GM19238 (cell line): ENCODE measurements around the gene DENND2A.
"Not testable (repeated sequence)": the region's sequence is repeated elsewhere in the genome, so short reads cannot be mapped to it uniquely, and the experiment has no call there.

Experiments
- DNase-seq: peaks from one replicate; pipeline ENCODE4 v3.0.0; 2011; ENCODE audit warnings: low spot score; ENCODE audit not compliant: insufficient read length

Gene DENND2A

DNA sequence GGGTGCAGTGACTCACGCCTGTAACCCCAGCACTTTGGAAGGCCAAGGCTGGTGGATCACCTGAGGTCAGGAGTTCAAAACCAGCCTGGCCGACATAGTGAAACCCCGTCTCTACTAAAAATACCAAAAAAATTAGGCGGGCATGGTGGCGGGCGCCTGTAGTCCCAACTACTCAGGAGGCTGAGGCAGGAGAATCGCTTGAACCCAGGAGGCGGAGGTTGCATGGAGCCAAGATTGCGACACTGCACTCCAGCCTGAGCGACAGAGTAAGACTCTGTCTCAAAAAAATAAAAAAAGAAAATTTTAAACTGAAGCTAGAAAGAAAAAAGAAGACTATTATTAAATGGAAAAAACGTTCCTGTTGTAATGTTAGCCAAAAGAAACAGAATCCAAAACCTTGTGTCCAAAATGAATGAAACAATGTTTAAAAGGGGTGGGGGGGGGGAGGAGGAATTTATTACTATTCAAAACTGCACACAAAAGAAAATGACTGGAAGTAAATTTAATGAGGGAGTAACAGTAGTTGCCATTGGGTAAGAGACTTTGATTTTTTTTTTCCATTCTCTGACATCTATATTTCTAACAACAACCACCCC, 20.6 kb downstream of the DENND2A start:
- DNase-seq: not testable (repeated sequence)

DNA sequence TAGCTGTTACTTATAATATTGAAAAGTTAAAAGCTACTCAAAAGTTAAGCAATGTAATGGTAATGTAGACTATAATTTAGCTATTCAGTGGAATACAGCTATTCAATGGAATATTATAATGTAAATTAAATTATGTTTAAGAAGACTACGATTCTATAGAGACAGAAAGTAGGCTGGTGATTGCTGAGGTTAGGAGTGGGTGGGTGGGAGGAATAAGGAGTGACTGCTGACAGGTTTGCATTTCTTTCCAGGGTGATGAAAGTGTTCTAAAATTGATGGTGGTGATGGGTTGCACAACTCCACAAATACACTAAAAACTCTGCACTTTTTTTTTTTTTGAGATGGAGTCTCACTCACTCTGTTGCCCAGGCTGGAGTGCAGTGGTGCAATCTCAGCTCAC, 21.4 kb downstream of the DENND2A start:
- no peak for DNase-seq

DNA sequence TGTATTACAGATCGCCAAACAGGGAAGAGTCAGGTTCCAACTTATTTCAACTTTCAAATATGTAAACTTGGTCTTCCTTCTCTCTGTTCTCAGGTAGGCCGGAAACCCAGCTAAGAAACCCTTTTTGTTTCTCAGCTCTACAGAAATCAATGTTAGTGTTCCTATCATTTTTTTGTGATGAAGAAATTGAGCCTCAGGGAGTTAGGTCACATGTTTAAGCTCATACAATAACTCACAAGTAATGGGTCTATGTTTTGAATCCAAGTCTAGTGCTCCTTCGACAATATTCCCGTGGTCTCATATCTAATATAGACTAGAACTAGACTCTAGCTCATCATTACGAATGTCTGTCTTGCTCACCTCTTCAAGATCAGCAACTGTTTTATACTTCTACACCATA, 22.3 kb downstream of the DENND2A start:
- DNase-seq: no peak

DNA sequence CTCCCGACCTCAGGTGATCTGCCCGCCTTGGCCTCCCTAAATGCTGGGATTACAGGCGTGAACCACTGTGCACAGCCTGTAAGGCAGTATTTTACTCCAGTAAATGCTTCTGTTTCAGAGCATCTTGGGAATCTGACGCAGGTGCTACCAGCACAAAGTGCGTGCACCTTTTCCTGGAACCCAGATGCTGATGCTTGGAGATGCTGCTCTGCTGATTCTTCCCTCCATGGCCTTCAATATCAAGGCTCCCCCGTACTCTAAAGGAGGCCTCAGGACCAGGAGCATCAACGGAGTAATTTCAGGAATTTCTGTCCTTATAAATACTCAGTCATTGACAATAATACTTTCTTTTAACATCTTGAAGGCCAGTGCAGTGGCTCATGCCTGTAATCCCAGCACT, 23.5 kb downstream of the DENND2A start:
- DNase-seq: no peak

DNA sequence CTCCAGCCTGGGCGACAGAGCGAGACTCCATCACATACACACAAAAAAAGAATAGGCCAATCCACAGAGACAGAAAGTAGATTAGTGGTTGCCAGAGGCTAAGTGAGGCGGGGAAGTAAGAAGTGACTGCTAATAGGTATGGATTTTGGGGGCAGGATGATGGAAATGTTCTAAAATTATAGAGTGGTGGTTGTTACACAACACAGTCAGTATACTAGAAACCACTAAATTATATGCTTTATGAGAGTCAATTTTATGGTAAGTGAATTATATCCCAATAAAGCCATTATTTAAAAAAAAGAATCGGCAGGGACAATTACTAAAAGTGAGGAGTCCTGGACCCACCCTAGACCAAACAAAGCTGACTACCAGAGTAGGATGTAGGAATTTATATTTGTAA, 24.3 kb downstream of the DENND2A start:
- no peak for DNase-seq

DNA sequence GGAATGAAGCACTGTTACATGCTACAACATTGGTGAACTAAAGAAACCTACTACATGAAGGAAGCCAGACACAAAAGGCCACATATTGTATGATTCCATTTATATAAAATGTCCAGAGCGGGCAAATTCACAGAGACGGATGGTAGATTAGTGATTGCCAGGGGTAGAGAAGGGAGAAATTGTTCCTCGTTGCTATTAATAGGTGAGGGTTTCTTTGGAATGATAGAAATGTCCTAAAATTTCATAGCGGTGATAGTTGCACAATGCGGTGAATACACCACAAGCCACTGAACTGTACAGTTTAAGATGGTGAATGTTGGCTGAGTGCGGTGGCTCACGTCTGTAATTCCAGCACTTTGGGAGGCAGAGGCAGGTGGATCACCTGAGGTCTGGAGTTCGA, 29.0 kb downstream of the DENND2A start:
- DNase-seq: no peak

DNA sequence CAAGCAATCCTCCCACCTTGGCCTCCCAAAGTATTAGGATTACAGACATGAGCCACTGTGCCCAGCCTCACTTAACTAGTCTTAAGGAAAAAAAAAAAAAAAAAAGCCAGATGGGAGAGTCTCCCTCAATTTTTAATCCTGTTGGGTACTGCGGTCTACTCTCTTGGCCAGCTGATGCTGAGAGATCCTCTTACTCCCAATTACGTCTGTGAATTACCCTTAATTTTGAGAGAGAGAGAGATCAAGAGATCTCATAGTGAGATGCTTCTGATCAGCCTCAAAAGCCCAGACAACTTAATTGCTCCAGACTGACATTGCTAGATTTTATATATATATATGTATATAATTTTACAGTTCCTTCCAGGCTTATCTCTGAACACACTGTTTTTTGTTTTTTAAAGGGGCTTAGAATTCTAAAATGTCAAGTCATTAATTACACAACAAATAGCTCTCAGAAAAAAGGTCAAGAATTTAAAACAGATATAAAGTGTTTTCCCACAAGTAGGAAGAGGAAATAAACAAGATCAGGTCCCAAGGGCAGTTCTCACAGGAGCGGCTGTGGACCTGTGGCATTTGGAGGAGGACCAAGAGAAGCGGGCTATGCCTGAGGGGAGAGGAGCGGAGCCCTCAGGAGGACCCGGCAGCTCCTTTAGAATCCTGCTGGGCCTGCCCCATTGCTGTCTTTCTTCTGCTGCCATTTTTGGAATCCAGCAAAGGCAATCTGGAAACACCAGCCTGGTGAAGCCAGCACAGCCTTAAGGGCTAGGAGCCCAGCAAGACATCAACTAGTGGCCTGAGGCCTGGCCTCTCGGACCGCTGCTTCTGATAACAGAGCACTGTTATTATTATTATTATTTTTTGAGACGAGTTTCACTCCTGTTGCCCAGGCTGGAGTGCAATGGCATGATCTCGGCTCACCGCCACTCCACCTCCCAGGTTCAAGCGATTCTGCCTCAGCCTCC, 30.1 kb downstream of the DENND2A start:
- DNase-seq: no peak

DNA sequence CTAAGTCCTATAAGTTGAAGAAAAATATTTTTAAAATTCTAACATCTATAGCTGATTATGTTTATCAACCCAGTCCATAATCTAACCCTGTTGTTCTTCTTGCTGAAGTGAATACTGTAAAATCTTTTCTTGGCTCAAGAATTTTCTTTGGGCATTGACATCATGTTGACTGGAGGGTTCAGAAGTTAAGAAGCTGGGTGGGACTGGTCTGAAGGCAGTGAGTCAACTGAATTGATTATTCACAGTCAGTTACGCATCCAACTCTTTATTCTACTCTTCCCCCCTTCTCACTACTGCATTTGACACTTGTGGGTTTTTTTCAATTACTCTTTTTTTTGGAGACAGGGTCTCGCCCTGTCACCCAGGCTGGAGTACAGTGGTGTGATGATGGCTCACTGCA, 31.0 kb downstream of the DENND2A start:
- DNase-seq: no peak

DNA sequence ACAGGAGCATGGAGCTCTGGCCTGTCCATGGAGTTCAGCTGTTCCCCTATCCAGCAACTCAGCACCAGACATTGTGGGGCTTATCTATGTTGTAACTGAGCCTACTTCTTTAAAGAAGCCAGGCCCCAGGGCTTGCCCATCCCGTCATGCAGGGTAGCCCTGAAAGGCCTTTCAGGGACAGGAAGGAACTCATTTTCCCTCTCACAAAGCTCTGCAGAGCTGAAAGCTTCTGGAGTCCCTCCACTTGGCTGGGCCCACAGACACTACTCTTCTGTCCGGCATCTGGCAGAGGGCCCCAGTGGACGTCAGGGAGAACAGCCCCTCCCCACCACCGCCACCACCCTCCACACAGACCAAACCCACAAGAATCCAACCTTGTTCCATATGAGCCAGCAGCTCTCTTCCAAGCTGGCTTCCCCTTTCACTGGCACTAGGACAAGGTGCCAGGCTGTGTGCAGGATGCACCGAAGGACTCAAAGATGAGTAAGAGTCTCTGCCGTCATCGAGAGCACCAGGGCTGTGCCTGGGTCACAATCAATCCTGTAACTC, 33.1 kb downstream of the DENND2A start:
- no peak for DNase-seq

DNA sequence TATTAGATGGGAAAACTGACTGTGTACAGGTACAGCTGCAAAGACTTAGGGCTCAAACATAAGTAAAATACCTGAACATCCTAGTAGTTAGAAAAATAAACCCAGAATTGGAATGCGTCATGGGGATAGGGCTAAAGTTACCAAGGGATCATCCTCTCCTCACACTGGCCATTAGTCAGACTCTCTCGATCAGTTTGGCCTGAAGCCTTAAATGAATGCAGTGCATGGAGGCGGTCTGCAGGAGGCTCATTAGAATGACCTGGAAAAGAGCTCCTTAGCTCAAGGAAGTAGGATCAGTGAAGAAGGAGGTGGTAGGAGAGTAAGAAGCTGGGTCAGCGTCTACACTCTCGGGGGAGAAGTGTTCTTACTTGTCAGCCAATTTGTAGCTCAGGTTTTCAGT, 35.3 kb downstream of the DENND2A start:
- no peak for DNase-seq

DNA sequence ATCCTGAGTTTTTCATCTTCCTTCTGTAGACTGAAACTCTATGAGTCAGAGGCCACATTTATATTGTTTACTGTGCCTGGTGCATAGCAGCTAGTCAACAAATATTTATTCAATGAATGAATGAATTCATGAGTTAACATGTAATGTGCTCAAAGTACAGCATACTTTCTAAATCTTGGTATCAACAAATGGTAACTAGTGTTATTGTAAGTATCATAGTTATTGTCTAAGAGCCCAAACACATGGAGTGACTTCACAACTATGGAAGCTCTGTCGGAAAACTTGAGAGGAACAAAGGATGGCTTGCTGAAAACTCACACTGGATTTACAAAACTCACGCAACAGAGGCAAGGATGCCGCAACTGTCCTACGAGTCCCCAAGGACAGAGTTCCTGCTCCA, 35.9 kb downstream of the DENND2A start:
- DNase-seq: no peak

DNA sequence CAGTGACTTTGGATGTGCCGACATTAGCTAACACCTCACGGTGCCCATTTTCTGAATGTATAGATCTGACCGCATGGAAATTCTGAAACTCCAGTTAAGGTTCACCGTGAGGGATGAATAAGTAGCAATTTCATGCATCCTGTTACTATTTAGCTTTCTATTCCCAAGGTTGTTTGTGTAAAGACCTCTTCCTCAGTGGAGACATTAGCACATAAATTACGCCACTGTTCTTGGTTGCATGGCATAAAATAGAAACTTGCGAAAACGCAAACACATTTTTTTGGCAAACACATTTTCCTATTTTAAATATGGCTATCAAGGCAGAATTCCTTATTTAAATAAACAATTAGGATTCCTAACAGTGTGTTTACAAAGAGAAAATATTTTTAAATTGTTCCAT, 36.5 kb downstream of the DENND2A start:
- no peak for DNase-seq

DNA sequence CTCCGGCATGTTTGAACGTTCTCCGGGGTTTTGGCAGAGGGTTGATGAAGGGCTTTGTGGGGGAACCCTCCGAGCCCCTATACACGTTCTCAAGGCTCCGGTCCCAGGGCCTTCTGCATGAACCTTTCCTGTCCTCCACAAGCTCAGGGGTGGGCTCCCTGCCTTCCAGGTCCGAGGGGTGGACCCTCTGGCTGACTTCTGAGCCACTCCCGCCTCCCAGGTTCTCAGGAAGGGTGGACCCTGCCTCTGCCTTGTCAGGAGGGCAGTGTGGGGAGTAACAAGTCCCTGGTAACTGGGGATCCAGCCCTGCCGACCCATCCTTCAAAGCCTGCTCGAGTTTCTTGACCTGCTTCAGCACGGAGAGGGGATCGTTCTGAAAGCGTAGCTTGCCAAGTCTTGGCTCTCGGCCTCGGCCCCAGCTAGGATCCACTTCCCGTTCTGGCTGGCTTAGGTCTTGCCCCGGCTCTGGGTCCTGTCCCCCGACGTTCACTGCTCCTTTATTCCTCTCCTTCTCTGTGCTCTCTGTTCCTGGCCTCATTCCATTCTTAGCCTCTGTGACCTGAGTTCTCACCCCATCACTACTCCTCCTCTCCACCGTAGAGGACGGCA, 38.9 kb downstream of the DENND2A start:
- DNase-seq: no peak

DNA sequence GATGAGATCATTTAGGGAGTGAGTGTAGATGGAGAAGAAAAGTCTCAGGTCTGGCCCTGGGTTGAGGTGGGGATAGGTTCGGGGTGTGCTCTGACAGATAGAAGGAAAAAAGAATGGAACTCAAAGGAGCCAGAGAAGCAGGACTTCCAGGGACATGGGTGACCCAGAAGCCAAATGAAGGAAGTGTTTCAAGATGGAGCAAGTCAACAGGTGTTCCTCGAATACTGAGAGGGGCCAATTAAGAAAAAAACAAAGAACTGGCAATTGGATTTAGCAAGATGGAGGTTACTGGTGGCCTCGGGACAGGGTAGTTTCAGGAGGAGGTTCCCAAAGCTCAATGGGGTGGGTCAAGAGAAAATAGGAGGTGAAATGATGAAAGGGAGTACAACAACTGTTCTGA, 40.3 kb downstream of the DENND2A start:
- DNase-seq: no peak

DNA sequence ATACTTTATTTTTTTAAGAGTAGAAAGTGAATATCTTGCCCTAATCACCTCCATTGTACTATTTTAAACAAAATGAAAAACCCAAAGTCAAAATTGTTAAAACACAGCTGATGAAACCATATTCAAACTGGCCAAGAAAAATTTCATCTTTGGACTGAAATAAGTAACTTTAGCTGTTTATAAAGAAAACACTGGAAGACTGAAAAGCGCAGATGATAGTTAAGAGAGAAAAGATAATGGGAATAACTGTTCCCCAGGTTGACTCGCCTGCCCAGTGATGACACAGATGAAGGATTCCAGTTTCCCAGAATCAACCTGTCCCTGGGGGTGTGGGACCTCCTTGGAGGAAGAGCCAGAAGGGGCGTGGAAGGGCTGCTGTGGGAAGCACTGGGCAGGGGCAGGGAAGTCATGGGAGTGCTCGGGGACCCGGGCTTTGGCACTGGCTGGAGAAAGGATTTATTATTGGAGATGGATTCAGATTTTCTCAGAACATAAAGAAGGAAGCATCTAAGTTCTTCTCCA, 43.1 kb downstream of the DENND2A start:
- no peak for DNase-seq

DNA sequence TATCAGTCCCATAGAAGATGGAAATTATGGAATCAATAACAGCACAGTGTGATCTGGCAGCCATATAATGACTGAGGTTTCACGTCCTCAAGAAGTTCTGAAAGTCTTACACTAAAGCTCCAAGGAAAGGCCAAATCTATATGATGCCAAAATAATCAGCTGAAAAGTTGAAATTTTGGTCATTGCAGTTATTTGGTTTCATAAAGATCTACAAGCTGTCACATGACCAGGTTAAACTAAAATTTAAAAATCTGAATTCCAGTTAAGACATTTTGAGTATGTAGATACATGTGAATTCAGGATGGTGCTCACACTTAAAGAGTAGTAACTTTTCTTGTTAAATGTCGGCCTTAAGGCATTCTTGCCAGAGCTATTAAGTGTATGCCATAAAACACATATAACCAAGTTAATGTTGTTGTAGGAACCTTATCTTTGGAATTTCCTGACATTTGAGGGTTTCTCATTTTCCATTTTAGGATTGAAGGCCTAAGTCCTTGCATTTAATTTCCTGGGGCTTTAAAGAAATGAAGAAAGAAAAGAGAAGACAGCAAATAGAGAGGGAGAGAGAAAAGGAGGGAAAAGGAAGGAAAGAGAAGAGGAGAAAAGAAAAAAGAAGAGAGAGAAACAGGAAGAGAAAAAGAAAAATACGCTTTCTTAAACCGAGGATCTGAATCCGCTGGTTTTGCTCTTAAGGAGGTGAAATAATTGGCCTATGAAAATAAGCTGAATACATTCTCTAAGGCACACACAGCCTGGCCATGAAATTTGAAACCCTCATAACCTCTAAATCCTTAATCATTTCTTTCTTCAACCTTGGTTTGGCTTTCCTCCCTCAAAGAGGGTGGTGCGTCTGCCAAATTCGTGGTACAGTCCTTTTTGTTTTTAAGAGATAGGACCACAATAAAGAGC, 43.8 kb downstream of the DENND2A start:
- no peak for DNase-seq

DNA sequence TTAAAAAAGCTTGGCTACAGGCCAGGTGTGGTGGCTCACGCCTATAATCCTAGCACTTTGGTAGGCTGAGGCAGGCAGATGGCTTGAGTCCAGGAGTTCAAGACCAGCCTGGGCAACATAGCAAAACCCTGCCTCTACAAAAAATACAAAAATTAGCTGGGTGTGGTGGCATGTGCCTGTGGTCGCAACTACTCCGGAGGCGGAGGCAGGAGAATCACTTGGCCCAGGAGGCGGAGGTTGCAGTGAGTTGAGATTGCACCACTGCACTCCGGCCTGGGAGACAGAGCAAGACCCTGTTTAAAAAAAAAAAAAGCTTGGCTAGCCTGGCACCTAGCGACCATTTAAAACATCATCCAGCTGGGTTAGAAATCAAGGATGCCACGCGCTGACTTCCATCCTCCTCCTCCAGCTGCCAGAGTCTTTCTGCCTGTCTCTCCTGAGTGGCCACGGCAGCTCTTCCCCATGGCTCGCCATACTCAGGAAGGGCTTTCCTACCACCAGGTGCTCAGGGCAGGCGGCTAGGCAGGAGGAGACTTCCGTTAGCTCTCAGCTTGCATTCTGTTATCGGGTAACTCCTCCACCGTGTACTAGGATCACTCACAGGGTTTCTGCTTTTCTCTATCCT, 45.0 kb downstream of the DENND2A start:
- no peak for DNase-seq

DNA sequence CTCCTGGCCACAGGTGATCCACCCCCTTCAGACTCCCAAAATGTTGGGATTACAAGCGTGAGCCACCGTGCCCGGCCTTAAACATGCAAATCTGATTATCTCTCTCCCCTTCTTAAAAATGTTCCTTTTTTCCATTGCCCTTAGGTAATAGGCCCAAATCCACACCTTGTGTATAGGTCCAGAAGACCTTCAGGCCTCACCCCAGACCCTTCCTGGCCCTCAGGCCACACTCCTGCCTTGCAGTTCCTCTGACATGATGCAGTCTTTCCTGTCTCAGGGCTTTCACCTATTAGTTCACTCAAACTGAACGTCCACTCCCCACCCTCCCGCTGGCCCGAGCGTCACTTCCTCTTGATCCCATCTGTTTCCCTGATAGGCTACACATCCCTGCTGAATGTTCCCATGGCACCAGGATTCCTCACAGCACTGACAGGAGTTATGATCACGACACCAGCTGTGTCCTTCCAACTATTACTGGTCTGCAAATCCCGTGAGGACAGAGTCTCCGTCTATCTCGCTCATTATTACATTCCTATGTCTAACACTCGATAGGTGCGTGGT, 46.4 kb downstream of the DENND2A start:
- DNase-seq: no peak

DNA sequence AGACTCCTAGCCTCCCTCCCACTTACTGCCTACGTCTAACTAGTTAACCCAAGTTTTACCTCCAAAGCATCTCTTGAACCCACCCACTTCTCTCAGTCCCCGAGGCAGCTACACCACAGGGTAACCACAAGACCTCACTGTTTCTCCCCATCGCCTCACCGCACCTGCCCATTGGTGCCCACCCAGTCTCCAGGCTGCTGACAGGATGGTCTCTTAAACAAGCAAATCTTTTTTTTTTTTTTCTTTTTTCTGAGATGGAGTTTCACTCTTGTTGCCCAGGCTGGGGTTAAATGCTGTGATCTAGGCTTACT, 47.0 kb downstream of the DENND2A start:
- DNase-seq: no peak

DNA sequence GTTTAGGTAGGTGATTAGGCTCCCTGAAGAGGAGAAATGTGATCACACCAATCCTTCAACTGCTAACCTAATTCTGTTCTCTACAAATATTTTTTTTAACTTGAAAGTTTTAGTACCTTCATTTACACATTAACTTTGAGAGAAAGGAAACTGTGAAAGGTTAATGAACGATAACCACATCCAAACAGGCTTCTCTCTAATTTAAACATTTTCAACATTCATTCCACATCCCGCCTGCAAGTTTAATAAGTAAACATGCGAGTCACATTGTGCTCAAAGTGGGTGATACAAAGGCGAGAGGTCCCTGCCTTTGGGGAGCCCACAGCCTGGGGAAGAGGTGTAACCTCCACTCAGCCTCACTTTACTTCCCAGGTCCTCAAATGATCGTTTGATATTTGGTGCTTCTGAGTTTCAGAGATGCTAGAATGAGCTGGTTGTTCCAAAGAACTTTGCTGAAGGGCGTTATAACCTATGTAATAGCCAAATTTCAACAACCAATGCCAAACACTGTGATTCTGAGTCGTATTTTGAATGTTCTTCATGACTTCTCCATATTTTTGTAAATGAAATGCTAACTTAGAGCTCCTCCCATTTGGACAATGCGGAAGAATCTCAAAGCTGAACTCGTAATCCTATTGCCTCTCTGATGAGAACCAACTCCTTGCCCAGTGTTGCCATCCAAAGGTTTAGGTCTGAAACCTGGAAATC, 47.5 kb downstream of the DENND2A start:
- DNase-seq: no peak
